GM19328 (cell line): ENCODE data around the gene KRT80.

Source experiments
- ATAC-seq: cut with Tn5 transposase; IDR thresholded peaks from one replicate; pipeline ENCODE4 v1.9.1; 2021; ENCODE audit warnings: mild to moderate bottlenecking, moderate library complexity; ENCODE audit not compliant: unreplicated experiment

KRT80 gene

GRCh38 chr12:52199294-52199919 is 7.6 kb upstream of the KRT80 start:
- ATAC-seq: no peak

DNA sequence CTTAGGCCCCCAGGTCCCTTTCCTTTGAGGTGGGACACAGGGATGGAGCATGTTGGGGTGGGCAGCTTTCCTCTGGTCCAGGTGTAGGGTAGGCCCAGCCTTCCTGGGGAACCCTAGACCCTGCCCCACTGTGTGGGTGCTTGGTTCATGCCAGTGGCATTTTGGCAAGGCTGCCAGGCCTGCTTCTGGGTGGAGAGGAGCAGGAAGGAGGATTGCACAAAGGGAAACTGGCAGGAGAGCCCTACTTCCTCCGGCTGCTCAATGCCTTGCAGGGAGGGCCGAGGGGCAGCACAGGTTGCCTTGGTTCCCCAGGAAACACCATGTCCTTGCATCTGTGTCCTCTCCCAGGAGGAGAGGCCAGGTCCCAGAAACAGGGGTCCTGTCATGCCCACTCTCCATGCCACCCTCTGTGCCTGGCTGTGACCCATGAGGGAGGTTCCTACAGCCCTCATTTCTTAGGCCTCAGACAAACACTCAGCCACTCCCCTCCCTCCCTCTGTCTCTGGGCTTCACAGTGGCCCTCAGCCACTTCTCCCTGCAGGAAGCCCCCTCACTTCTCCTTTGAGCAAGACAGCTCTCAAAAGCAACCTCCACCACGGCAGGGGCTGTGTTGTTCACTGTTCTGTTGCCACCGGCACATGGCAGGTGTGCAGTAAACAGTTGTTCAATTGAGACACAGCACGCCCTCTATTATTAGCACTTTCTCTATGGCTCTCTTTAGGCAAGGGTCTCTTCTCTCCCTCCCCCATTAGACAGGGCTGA is 6.8 kb upstream of the KRT80 start:
- no peak for ATAC-seq

DNA sequence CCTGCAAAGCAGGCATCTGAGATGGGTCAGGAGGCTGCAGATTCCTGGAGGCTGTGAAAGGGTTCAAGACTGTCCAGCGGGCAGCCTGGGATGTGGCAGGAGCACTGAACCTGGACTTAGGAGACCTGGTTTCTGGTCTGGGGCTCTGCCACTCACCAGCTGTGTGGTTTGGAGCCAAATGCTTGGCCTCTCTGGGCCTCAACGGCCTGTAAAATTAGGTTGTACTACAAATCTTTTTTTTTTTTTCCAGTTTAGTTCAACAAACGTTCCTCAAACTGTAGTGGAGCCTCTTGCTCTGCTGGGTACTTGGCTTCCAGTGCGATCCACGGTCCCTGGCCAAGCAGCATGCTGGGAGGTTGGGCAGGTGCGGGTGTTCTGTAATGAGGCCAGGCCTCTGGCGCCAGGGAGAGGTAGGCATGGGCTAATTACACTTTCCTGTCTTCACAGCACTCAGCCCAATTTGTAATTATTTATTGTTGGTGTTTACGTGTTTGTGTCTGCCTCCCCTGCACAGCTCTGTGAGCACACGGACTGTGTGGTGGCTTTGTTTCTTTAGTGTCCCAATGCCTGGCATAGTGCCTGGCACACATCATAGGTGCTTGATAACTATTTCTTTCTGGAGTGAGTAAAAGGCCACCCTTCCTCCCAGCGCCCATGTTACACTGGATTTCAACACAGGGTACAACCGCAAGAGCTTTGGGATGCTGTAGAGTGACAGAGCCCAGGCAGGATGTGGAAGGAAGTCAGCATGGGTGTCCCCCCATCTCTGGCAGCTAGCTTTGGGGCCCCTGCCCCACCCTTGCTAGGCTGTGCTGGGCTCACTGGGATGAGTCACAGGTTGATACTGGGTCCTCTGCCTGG is 5.8 kb upstream of the KRT80 start:
- no peak for ATAC-seq

GRCh38 chr12:52195065-52195730 is 3.4 kb upstream of the KRT80 start:
- ATAC-seq: no peak

DNA sequence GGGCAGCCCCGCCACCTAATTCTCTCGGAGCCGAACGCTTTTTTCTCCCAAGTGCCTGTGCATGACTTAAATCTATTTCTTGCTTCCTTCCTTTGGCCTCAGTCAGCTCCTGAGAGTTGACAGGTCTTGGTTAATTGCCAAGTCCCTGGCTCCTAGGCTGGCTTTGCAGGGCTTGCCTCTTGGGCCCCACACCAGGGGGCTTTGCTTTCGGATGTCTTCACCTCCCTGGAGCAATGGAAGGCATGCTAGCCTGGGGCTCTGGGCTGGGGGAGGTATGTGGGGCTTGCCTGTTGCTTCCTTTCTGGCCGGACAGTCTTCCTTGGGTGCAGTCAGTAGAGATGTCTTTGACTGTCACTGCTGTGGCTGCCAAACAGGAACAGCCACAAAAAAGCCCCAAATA is 2.2 kb upstream of the KRT80 start:
- no peak for ATAC-seq

GRCh38 chr12:52193532-52193931 is 1.7 kb upstream of the KRT80 start:
- no peak for ATAC-seq

DNA sequence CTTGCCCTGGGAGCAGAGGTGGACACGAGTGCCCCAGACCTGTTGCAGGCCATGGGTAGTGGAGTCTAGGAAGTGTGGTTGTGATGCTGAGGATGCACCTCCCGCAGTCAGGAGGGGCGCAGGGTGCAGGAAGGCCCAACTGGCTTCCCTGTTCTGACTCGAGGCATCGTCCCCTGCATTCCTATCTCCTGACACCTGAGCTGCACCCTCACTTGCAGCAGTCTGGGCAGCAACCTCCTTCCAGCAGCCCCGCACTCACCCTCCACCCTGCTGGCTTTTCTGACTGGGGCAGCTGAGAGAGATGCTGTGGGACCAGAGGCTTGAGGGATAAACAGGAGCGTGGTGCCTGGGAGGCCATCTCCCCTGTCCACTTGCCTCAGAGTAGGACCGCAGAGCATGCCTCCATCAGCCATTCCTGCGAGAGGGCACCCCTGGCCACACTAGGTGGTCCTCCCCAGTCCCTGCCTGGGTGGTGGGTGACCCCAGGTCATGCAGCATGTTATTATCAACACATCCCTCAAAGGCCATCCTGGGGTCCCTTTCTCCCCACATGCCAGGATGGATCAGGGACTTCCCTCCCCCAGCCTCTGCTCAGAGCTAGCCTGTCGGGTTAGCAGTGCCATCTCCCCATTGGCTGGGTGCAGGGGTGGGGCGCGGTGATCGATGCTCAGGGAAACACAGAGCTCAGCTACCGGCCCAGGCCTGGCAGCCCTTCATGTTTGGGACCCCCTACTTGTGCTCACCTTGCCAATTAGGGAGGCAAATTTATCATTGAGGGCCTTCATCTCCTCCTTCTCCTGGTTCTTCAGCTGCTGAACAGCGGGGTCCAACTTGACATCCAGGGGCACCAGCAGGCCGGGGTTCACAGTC is 719 bp downstream of the KRT80 start:
- no peak for ATAC-seq

DNA sequence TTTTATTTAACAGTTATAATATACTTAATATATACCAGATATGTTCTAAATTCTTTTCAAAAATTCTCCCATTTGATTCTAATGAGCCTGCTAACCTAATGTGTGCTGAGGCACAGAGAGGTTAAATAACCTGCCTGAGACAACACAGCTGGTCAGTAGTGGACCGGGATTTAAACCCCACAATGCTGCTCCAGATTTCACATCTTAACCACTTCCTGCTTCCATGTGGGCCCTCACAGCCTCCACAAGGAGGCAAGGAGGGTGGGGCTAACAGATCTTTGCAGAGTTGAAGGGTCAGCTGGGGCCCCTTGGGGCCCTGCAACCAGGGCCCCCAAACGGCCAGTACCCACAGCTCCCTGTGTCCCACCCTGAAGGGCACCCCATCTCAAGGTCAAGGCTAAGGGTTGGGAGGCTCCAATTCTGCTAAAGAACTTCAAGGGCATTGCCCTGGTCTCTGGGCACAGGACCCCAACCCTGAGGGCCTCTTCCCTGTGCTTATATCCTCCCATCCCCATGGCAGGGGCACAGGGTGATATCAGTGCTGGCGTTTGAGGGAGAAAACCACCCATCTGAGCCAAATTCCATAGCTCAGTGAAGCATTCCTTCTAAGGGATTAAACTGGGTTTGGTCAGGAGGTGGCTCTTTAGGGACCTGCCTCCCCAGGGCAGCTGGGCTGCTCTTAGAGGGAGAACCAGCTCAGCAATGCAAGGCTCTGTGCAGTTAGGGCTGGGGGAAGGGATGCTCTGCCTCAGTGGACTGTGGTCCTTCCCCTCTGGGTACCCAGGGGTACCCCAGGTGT is 2.2 kb downstream of the KRT80 start:
- ATAC-seq: no peak

- no peak for ATAC-seq
Measured at GRCh38 chr12:52188658-52189057, 3.2 kb downstream of the KRT80 start.

GRCh38 chr12:52187640-52188039 is 4.2 kb downstream of the KRT80 start:
- ATAC-seq: no peak

DNA sequence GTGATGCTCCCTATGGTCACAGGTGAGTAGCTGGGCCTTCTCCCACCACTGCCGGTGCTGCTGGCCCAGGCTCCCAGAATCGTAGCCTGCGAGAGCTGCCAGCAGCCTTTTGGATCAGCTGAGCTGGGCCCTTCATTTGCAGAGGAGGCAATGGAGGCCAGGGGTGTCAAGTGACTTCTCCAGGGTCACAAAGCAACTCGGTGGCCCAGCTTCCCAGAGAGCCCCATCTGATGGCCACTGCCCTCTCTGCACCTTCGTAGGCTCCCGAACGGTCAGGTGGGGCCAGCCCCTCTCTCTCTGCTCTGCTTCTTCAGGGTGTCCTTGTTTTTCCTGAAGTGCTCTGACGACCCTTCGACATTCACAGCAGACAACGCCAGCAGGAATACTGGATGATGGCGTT is 4.6 kb downstream of the KRT80 start:
- ATAC-seq: no peak

- no peak for ATAC-seq
Measured at GRCh38 chr12:52186118-52186840, 5.5 kb downstream of the KRT80 start.

GRCh38 chr12:52185400-52185967 is 6.3 kb downstream of the KRT80 start:
- ATAC-seq: no peak

GRCh38 chr12:52184813-52185212 is 7.0 kb downstream of the KRT80 start:
- no peak for ATAC-seq

GRCh38 chr12:52183971-52184370 is 7.8 kb downstream of the KRT80 start:
- no peak for ATAC-seq

GRCh38 chr12:52183544-52183910 is 8.3 kb downstream of the KRT80 start:
- ATAC-seq: no peak

- no peak for ATAC-seq
Measured at GRCh38 chr12:52182898-52183543, 8.8 kb downstream of the KRT80 start.

DNA sequence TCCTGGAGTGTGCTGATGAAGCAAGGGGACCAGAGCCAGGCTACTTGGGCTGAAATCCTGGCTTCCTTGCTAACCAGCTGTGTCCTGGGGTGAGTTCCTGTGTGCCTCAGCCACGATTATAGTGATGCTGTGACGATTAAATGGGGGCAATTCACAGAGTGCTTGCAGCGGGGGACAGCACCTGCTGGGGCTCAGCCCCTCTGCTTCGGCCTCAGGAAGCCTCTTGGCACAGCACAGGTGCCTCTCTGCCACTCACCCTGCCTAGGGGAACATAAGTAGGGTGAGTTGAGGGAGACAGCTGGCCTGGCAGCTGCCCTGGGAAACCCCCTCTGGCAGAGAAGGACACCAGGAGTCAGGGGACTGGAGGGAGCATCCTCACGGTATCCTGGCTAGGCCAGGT is 9.4 kb downstream of the KRT80 start:
- no peak for ATAC-seq
